BJ (cell line): ENCODE data around the gene HSPB8. TPM values are rescaled to one million over a fixed set of nuclear protein-coding genes. Genes with fewer than 3 reads are reported as not detected.

Source experiments
- CTCF ChIA-PET: fragments of 350-600 bp; formaldehyde crosslinking; extraction: SDS; loops from one replicate; lab custom pipeline; 2021; ENCODE audit warnings: antibody characterized with exemption, inconsistent platforms; lab: Yijun Ruan, JAX
- POLR2A ChIA-PET: fragments of 300-600 bp; sonication (Branson Sonifier 250); formaldehyde crosslinking; extraction: SDS; loops from one replicate; lab custom pipeline; 2021; ENCODE audit warnings: antibody characterized with exemption; lab: Charles Lee
- DNase-seq: peaks from one replicate; pipeline ENCODE4 v3.0.0-alpha.2; 2011; ENCODE audit warnings: low read depth
- H3K27me3 ChIP-seq: 2 replicates; pipeline ENCODE4 v1.6.0; 2011; ENCODE audit warnings: low read length; ENCODE audit not compliant: control insufficient read depth, insufficient read depth
- H3K36me3 ChIP-seq: 2 replicates; pipeline ENCODE4 v1.5.1; 2011; ENCODE audit warnings: low read length; ENCODE audit not compliant: control insufficient read depth, insufficient read depth
- H3K4me3 ChIP-seq: 2 replicates; pipeline ENCODE4 v1.5.1; 2011; ENCODE audit warnings: low read depth, mild to moderate bottlenecking, control low read depth, low read length
- CTCF ChIP-seq: IDR thresholded peaks from 2 replicates; pipeline ENCODE4 v1.5.1; 2011; ENCODE audit warnings: low read depth, mild to moderate bottlenecking, control low read depth, inconsistent platforms, low read length, moderate library complexity; ENCODE audit not compliant: insufficient read depth
- polyA plus RNA-seq: library from polyadenylated mRNA; depleted of rRNA; stranded (reverse); fragments of >200 nt; gene quantifications from 2 replicates; pipeline ENCODE4 v1.2.3, GENCODE V29; 2011; rRNA removed

The HSPB8 gene
- polyA plus RNA-seq, 1 experiment, result 19.3 TPM

- TF ChIP-seq CTCF, result no peak
- no peak for DNase-seq
- no peaks in the 10 kb centered on the region for H3K36me3 ChIP-seq
- CTCF ChIA-PET, result no interaction called here
- H3K27me3 ChIP-seq, result no peaks in the 10 kb centered on the region
- H3K4me3 ChIP-seq, result no peak overlapping the region
- POLR2A ChIA-PET, result no interaction called here
Measured at GRCh38 chr12:119239040-119239439, 60.3 kb downstream of the HSPB8 start.

GRCh38 chr12:119241049-119241448 lies 62.3 kb downstream of the HSPB8 start:
- no peak for TF ChIP-seq CTCF
- ChIA-PET POLR2A (no interaction called here), CTCF (no interaction called here)
- Histone ChIP-seq H3K4me3 (no peak overlapping the region), H3K36me3 (no peaks in the 10 kb centered on the region), H3K27me3 (no peaks in the 10 kb centered on the region)
- no peak for DNase-seq

- H3K36me3 ChIP-seq, result no peaks in the 10 kb centered on the region
- CTCF ChIA-PET, result no interaction called here
- no peaks in the 10 kb centered on the region for H3K27me3 ChIP-seq
- no peak for TF ChIP-seq CTCF
- POLR2A ChIA-PET, result no interaction called here
- no peak overlapping the region for H3K4me3 ChIP-seq
- DNase-seq, result no peak
Measured at GRCh38 chr12:119241580-119242169, 62.9 kb downstream of the HSPB8 start.

Other genes starting within 250 kb of the HSPB8 start
- gene SRRM4, start 197.4 kb upstream of the HSPB8 start, polyA plus RNA-seq, result not detected in 2 replicates
- gene CCDC60, start 155.8 kb downstream of the HSPB8 start, polyA plus RNA-seq, result not detected in 2 replicates